ENCODE measurements around the gene SLC7A9.
"Not testable (repeated sequence)": the region's sequence is repeated elsewhere in the genome, so short reads cannot be mapped to it uniquely, and the experiment has no call there.

Gene SLC7A9

DNA sequence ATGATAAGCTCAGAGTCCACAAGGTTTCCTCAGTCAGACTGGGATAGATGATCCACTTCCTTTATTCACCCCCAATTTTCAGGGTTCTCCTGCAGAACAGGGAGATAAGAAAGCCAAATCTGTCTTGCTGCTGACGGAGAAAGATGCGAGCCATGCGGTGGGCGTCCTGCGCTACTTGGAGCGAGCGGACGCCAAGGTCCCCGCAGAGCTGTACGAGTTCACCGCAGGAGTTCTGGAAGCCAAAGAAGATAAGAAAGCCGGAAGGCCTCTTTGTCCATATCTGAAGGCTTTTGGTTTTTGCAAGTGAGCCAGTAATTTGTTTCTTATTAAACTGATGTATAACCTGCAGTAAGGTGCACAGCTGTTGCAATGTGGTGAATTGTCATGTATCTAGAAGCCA, 66.7 kb downstream of the SLC7A9 start:
- no peak for DNase-seq

DNA sequence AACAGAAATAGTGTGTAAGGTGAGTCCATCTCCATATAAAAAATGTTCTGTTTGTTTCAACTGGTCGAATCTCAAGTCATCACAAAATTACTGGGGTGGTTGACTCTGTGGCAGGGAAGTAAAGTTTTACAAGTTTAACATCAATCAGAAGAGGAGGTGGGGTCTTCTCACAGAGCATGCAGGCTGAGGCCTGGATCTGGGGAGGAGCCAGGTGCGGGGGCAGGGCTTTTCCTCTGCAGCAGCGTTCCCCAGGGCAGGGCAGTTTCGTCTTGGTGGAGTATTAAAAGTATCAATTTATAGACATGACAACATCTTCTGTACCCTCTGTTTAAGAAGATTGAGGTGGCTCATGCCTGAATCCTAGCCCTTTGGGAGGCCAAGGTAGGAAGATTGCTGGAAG, 68.8 kb downstream of the SLC7A9 start:
- DNase-seq, result no peak

GRCh38 chr19:32800191-32800590, 69.4 kb downstream of the SLC7A9 start:
- no peak for DNase-seq

DNA sequence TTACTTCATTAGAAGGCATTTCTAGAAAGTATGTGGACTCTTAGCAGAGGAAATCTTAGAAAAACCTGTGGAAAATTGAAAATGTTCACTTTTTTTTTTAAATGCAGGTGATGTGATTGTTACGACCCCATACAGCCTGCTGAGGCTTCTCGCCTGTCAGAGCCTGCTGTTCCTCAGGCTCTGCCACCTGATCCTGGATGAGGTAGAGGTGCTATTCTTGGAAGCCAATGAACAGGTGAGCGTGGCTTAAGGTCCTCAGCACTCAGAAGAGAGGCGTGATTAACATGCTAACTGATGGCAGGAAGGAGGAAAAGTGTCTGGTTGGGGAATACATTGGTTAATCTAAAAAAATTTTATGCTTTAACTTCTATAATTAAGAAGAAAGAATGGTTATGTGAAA, 71.4 kb downstream of the SLC7A9 start:
- DNase-seq, result peak in 7 of 56 donors; percentile 2 to 14 (median 9)

DNA sequence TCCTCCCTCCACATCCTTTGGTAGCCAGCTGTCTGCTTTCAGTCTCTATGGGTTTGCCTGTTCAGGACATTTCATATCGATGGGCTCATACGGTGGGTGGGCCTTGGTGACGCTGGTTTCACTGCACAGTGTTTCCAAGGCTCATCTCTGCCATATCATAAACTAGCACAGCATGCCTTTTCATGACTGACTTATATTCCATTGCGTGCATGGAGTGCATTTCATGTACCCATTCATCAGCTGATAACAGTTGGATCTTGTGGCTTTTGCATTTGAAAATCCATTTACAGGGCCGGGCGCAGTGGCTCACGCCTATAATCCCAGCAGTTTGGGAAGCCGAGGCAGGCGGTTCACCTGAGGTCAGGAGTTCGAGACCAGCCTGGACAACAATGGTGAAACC, 80.1 kb downstream of the SLC7A9 start:
- no peak for DNase-seq

DNA sequence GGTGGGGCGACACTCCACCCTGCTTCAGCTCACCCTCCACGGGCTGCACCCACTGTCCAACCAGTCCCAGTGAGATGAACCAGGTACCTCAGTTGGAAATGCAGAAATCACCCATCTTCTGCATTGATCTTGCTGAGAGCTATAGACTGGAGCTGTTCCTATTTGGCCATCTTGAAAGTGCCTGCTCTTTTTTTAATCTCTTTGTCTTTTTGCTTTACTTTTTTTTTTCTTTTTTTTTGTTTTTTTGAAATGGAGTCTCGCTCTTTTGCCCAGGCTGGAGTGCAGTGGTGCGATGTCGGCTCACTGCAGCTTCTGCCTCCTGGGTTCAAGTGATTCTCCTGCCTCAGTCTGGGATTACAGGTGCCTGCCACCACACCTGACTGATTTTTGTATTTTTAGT, 81.7 kb downstream of the SLC7A9 start:
- not testable (repeated sequence) for DNase-seq

- DNase-seq, result not testable (repeated sequence)
Observed at GRCh38 chr19:32787161-32787813, 82.3 kb downstream of the SLC7A9 start.

- not testable (repeated sequence) for DNase-seq
Observed at GRCh38 chr19:32782089-32782488, 87.5 kb downstream of the SLC7A9 start.

DNA sequence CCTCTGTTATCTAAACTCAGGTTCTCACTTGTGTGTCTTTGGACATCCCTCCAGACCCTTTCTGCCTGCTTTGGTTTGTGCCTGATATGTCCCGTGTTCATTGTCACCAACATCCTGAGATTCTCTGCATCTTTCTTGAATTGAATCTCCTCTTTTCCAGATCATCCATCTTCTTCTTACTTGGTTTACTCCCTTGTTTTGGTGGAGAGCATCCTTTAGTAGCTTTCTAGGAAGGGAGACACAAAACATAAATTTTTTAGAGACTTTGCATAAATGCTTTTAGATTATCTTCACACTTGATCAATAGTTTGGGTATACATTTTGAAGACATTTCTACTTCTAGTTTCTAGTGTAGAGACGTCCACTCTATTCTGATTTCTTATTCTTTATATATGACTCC, 88.3 kb downstream of the SLC7A9 start:
- DNase-seq, result no peak
